Measurements from ENCODE around the gene KCNIP2.
"Not testable (repeated sequence)": the region's sequence is repeated elsewhere in the genome, so short reads cannot be mapped to it uniquely, and the experiment has no call there.

The KCNIP2 gene

GRCh38 chr10:101828766-101829551 lies 14.6 kb downstream of the KCNIP2 start:
- DNase-seq (ENCODE audit: low spot score) = no peak

DNA sequence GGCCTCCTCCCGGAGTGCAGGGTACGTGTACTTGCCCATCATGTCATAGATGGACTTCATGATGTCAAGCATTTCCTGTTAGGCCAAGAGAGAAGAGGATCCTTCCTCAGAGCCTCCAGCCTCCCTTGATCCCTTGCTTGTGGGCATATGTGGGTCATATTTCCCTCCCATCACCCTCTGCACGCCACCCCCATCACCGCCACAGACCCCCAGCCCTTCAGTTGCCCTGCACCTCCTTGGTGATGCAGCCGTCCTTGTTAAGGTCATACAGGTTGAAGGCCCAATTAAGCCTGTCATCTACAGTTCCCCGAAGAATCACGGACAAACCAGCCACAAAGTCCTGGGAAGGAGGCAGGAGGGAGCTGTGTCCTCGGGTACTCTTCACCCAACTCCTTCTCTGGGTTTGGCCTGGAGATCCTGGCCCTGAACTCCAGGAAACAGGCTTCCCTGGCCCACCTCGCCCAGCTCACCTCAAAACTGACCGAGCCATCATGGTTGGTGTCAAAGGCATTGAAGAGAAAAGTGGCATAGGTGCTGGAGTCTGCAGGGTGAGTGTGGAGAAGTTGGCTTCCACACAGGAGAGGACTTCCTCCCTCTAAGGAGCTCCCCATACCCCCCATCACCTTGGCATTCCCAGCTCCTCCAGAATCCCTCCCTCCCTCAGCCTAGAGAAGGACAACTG lies 15.5 kb downstream of the KCNIP2 start:
- no peak for DNase-seq (ENCODE audit: low spot score)

GRCh38 chr10:101826852-101827434 lies 16.7 kb downstream of the KCNIP2 start:
- no peak for DNase-seq (ENCODE audit: low spot score)

DNA sequence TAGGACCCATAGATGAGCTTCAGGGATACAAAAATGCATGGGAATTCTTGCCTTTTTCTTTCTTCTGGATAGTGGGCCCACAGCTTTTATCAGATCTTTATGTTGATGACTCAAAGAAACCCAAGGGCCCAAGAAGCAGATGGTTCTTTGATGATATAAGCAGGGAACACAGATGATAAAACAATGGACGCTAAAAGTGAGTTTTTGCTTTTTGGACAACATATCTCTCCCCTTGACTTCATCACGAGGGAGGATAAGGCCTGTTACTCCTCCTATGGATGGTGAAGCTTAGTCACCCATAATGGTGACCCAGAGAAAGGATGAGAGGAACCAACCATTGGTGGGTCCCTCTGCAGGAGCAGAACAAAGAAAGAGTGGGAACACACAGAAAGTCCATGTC lies 18.9 kb downstream of the KCNIP2 start:
- DNase-seq (ENCODE audit: low spot score) = no peak

- DNase-seq (ENCODE audit: low spot score) = no peak
These were observed 24.5 kb downstream of the KCNIP2 start for GRCh38 chr10:101818872-101819633.

GRCh38 chr10:101818119-101818871 lies 25.3 kb downstream of the KCNIP2 start, which contains the start of gene OGA:
Gene OGA, minus strand, starts transcription at chr10:101818444. Its CDS starts 422 bp downstream, at chr10:101818022.
- DNase-seq (ENCODE audit: low spot score) = peak; percentile 93

GRCh38 chr10:101817337-101818118 lies 26.1 kb downstream of the KCNIP2 start:
- no peak for DNase-seq (ENCODE audit: low spot score)

- no peak for DNase-seq (ENCODE audit: low spot score)
These were observed 26.7 kb downstream of the KCNIP2 start for GRCh38 chr10:101816913-101817336.

DNA sequence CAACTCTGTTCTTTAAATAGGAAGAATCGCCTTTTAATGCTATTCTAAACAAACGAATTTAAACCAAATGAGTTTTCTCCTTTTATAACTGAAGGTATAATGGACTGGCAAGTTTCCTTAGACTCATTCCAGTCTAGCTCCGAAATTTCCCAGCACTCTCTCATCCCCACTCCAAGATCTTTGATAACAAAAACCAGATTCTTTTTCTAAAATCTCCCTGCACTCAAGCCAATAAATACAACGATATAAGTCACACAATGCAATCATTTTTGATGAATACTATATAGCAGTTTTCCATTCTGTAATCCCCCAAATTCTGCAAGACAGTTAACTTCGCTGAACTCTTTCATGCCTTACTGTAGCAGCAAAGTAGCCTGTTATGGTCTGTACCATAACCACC lies 27.2 kb downstream of the KCNIP2 start:
- no peak for DNase-seq (ENCODE audit: low spot score)

- DNase-seq (ENCODE audit: low spot score) = no peak
These were observed 29.0 kb downstream of the KCNIP2 start for GRCh38 chr10:101814466-101815071.

DNA sequence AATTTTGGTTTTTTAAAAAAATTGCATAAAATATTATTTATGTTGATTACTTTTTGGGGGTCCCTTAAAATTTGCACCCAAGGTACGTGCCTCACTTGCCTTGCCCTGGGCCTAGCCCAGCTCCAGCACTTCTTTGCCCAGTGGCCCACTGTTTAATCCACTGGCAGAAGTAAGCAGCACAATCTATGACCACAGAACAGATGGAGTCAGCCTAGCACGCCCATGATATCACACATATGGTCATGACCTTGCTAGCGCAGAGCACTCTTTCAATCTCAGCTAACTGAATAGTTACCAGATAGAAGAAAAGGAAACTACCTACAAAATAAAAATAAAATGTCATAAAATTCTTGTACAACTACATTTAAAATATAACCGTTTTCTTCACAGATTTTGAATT lies 31.0 kb downstream of the KCNIP2 start:
- DNase-seq (ENCODE audit: low spot score) = no peak

- no peak for DNase-seq (ENCODE audit: low spot score)
These were observed 36.4 kb downstream of the KCNIP2 start for GRCh38 chr10:101807158-101807557.

GRCh38 chr10:101803511-101803910 lies 40.1 kb downstream of the KCNIP2 start:
- no peak for DNase-seq (ENCODE audit: low spot score)

DNA sequence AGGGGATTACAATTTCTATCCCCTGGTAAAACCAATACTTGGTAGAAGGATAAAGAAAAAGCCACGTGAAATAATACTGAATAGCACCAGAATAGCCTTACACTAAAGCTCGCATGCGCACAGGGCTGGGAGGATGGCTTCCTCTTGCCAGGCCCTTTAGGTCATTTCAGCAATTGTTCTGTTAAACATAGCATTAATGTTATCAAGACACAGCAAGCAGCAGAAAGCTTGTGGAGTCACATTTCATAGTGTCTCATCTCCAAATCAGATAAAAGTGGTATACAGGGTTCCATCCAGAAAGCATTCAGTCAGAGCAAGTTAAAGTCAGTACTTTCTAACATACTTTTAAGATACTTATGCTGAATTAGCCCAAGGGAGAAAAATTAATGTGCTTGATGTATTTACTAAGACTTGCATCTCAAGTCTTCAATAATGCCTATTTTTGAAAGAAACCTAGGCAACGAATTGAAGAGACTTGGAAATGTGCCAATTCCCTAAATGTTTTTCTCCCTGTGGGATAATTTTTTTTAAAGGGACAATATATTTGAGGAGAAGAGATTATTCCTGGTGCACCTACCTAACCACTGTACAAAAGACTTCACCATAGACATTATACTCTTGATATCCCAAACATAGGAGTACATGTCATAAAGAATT lies 46.1 kb downstream of the KCNIP2 start:
- no peak for DNase-seq (ENCODE audit: low spot score)

DNA sequence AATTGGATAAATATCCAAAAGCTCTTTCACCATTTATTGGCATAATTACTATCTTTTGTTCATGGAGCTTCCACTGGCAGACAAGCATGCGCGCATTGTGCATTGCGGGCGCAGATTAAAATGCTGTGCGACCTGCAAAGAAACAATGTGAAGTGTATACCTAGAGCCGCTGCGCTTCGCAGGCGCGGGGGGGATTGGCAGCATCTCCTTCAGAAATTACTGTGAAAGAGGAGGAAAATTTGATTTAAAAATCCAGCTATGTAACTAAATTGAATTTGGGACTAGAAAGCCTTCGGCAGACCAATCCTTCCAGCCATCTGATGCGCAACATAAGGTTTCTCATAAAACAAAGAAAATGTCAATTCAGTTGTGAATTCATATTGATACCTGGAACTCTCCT lies 50.1 kb downstream of the KCNIP2 start:
- no peak for DNase-seq (ENCODE audit: low spot score)

DNA sequence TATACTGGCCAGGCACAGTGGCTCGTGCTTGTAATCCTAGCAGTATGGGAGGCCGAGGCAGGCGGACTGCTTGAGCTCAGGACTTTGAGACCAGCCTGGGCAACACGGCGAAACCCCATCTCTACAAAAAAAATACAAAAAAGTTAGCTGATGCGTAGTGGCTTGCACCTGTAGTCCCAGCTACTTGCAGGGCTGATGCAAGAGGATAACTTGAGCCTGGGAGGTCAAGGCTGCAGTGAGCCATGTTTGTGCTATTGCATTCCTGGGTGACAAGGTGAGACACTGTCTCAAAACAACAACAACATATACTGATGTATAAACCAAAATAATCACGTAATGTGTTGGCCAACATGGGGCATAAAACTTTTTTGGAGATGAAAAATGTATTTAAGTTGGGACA lies 53.9 kb downstream of the KCNIP2 start:
- DNase-seq (ENCODE audit: low spot score) = no peak

DNA sequence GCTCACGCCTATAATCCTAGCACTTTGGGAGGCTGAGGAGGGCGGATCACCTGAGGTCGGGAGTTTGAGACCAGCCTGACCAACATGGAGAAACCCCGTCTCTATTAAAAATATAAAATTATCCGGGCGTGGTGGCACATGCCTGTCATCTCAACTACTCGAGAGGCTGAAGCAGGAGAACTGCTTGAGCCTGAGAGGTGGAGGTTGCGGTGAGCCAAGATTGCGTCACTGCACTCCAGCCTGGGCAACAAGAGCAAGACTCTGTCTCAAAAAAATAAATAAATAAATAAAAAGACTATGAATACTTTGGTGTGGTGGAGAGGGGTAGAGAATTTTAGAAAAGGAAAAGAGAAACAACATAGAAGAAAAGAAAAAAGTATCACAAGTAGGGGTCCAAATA lies 54.4 kb downstream of the KCNIP2 start:
- not testable (repeated sequence) for DNase-seq (ENCODE audit: low spot score)

- no peak for DNase-seq (ENCODE audit: low spot score)
These were observed 57.8 kb downstream of the KCNIP2 start for GRCh38 chr10:101785801-101786200.

- no peak for DNase-seq (ENCODE audit: low spot score)
These were observed 59.0 kb downstream of the KCNIP2 start for GRCh38 chr10:101784558-101784957.

DNA sequence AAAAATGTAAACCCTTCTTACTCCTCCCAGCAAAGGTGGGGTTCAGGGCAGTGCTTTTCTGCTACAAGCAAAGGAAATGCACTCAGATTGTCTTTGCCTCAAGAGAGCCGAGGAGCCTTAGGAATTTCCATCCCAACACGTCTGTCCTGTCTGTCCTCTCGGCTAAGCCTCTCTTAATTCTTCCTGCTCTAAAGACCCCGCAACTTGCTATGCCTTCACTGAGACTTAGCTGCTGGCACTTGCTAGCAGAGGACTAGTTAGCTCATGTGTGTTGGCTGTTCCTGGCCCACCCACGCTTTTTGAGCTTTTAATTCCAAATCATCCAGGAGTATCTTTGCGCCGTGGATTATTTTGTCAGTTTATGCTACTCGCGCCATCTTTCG lies 59.9 kb downstream of the KCNIP2 start:
- peak; percentile 14 for DNase-seq (ENCODE audit: low spot score)
